ENCODE results near the gene FANCI. TPM values are rescaled to one million over a fixed set of nuclear protein-coding genes. Genes with fewer than 3 reads are reported as not detected.
A peak's percentile ranks its signal among the peaks of the same experiment; 100 is the strongest.

Gene FANCI
- total RNA-seq, 1 donor from 2014 or later: 29.5 TPM

- DNase-seq: no peak
Observed at GRCh38 chr15:89333959-89334509, 90.3 kb downstream of the FANCI start.

- DNase-seq: peak; percentile 99
Observed at GRCh38 chr15:89334510-89335297, 90.9 kb downstream of the FANCI start, which contains the start of gene POLG. Gene POLG (minus strand): TSS chr15:89334824. CDS start chr15:89333754, 1,070 bp downstream.

GRCh38 chr15:89335298-89336041, 91.7 kb downstream of the FANCI start:
- no peak for DNase-seq

- no peak for DNase-seq
Observed at GRCh38 chr15:89338036-89338435, 94.3 kb downstream of the FANCI start.

- no peak for DNase-seq
Observed at GRCh38 chr15:89340573-89340972, 96.8 kb downstream of the FANCI start.

- DNase-seq: no peak
Observed at GRCh38 chr15:89341316-89342005, 97.7 kb downstream of the FANCI start.

- DNase-seq: no peak
Observed at GRCh38 chr15:89342840-89343239, 99.1 kb downstream of the FANCI start.

- no peak for DNase-seq
Observed at GRCh38 chr15:89345248-89345647, 101.5 kb downstream of the FANCI start.

- DNase-seq: no peak
Observed at GRCh38 chr15:89346516-89347231, 102.9 kb downstream of the FANCI start.

- no peak for DNase-seq
Observed at GRCh38 chr15:89349206-89349558, 105.4 kb downstream of the FANCI start.

GRCh38 chr15:89352476-89352875, 108.7 kb downstream of the FANCI start:
- DNase-seq: no peak

GRCh38 chr15:89353991-89354390, 110.2 kb downstream of the FANCI start:
- no peak for DNase-seq

GRCh38 chr15:89356634-89357298, 113.0 kb downstream of the FANCI start:
- no peak for DNase-seq

- no peak for DNase-seq
Observed at GRCh38 chr15:89358435-89358754, 114.6 kb downstream of the FANCI start.

GRCh38 chr15:89358755-89359439, 115.1 kb downstream of the FANCI start:
- DNase-seq: peak; percentile 71

- no peak for DNase-seq
Observed at GRCh38 chr15:89359471-89360293, 115.9 kb downstream of the FANCI start.

GRCh38 chr15:89360294-89360971, 116.7 kb downstream of the FANCI start:
- DNase-seq: no peak

GRCh38 chr15:89361451-89362202, 117.8 kb downstream of the FANCI start:
- no peak for DNase-seq

Data from skin of body (tissue), 2 donors.